Neural crest cell (in vitro differentiated cells): ENCODE measurements around the gene BDH2. TPM values are rescaled to one million over a fixed set of nuclear protein-coding genes. Genes with fewer than 3 reads are reported as not detected.

Experiments used
- DNase-seq: peaks from one replicate; pipeline ENCODE4 v3.0.0; 2021; ENCODE audit warnings: low read depth, mixed read lengths, low spot score
- H3K27ac Mint-ChIP-seq: one replicate; pipeline ENCODE4 v1.8.0; 2021; ENCODE audit warnings: mild to moderate bottlenecking, mixed read lengths; ENCODE audit not compliant: unreplicated experiment
- H3K27me3 Mint-ChIP-seq: 2 replicates; pipeline ENCODE4 v1.8.0; 2021; ENCODE audit warnings: low read depth, mild to moderate bottlenecking, mixed read lengths
- H3K36me3 Mint-ChIP-seq: 2 replicates; pipeline ENCODE4 v1.8.0; 2021; ENCODE audit warnings: low read depth, mild to moderate bottlenecking, mixed read lengths
- H3K4me1 Mint-ChIP-seq: 2 replicates; pipeline ENCODE4 v1.8.0; 2021; ENCODE audit warnings: mixed read lengths
- H3K4me3 Mint-ChIP-seq: one replicate; pipeline ENCODE4 v1.8.0; 2021; ENCODE audit warnings: mild to moderate bottlenecking, mixed read lengths
- H3K9me3 Mint-ChIP-seq: 2 replicates; pipeline ENCODE4 v1.8.0; 2021; ENCODE audit warnings: mixed read lengths
- CTCF ChIP-seq: fragments of 200-600 bp; sonication (generic); conservative IDR thresholded peaks from 2 replicates; pipeline ENCODE4 v1.5.0; 2021; ENCODE audit warnings: antibody characterized with exemption, mild to moderate bottlenecking
- total RNA-seq: library from RNA; stranded (reverse); gene quantifications from 2 replicates; pipeline ENCODE4 v1.2.1, GENCODE V29; 2021

The BDH2 gene
- total RNA-seq, 1 donor from 2014 or later: 70.7 TPM

DNA sequence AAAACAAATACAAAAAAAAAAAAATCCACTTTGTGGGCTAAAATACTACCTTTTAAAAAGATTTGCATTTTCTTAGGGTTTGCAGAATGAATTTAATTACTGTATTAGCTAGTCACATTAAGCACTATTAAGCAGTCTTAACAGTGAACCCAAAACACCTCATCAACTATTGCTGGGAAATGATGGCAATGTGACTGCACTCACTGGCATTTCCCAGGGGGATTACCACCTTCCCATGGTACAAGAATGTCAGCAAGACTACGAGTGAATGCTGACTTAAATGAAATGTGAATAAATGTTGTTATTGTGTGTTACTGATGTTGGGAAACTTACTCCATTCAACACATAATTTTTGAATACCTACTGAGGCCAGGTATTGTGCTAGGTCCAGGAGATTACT, 13.1 kb downstream of the BDH2 start:
- H3K27me3 Mint-ChIP-seq: no peaks in the 10 kb centered on the region
- H3K4me1 Mint-ChIP-seq: no peaks in the 10 kb centered on the region
- H3K36me3 Mint-ChIP-seq: peaks cover 17% of the 10 kb centered on the region
- H3K27ac Mint-ChIP-seq: no peak overlapping the region
- no peak overlapping the region for H3K4me3 Mint-ChIP-seq
- no peaks in the 10 kb centered on the region for H3K9me3 Mint-ChIP-seq
- DNase-seq: no peak
- TF ChIP-seq CTCF: no peak

DNA sequence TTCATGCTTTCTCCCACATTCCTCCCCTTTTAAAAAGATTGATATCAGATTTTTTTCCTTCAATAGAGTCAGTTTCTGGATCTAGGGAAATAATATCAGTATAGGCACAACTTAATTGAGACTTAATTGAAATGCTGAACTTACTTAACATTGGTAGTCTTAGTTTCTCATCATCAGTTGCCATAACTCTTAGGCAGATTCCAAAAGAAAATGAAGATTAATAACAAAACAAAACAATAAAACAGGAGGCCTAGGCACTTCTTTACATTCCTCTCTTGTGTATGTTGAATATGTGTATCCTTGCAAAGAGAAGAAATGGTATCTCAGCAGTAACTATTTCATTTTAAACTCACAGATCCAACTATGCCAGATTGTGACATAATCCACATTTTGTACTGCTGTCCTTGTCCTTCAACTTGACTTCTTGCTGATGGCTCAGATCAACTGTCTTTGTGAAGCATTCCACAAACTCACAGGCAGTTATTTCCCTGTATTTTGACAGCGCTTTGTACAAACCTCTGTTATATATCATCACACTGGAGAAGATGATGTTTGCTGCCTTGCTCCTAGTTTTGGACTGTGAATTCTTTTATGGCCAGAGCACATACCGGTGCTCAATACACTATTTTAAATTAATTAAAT, 14.0 kb downstream of the BDH2 start:
- Mint-ChIP-seq H3K9me3 (no peaks in the 10 kb centered on the region), H3K4me1 (no peaks in the 10 kb centered on the region), H3K27me3 (no peaks in the 10 kb centered on the region), H3K36me3 (peaks cover 17% of the 10 kb centered on the region), H3K4me3 (no peak overlapping the region), H3K27ac (no peak overlapping the region)
- no peak for TF ChIP-seq CTCF
- DNase-seq: no peak

- no peak overlapping the region for H3K27ac Mint-ChIP-seq
- peaks cover 19% of the 10 kb centered on the region for H3K4me1 Mint-ChIP-seq
- H3K9me3 Mint-ChIP-seq: no peaks in the 10 kb centered on the region
- peaks cover 6% of the 10 kb centered on the region for H3K36me3 Mint-ChIP-seq
- H3K27me3 Mint-ChIP-seq: no peaks in the 10 kb centered on the region
- H3K4me3 Mint-ChIP-seq: no peak overlapping the region
- DNase-seq: no peak
- TF ChIP-seq CTCF: no peak
Measured at GRCh38 chr4:103079621-103080020, 20.0 kb downstream of the BDH2 start.

GRCh38 chr4:103076747-103077347, 22.8 kb downstream of the BDH2 start, which contains the start of gene SLC9B2:
Gene SLC9B2, minus strand, starts transcription at chr4:103076761. Its CDS starts 9,211 bp downstream, at chr4:103067550.
- no peak for TF ChIP-seq CTCF
- Mint-ChIP-seq H3K27ac (peak within 1 kb of the TSS; percentile 98), H3K4me3 (peak within 1 kb of the TSS; percentile 97), H3K36me3 (peaks cover 12% of the 10 kb centered on the region), H3K9me3 (no peaks in the 10 kb centered on the region), H3K4me1 (peaks cover 28% of the 10 kb centered on the region), H3K27me3 (no peaks in the 10 kb centered on the region)
- no peak for DNase-seq

DNA sequence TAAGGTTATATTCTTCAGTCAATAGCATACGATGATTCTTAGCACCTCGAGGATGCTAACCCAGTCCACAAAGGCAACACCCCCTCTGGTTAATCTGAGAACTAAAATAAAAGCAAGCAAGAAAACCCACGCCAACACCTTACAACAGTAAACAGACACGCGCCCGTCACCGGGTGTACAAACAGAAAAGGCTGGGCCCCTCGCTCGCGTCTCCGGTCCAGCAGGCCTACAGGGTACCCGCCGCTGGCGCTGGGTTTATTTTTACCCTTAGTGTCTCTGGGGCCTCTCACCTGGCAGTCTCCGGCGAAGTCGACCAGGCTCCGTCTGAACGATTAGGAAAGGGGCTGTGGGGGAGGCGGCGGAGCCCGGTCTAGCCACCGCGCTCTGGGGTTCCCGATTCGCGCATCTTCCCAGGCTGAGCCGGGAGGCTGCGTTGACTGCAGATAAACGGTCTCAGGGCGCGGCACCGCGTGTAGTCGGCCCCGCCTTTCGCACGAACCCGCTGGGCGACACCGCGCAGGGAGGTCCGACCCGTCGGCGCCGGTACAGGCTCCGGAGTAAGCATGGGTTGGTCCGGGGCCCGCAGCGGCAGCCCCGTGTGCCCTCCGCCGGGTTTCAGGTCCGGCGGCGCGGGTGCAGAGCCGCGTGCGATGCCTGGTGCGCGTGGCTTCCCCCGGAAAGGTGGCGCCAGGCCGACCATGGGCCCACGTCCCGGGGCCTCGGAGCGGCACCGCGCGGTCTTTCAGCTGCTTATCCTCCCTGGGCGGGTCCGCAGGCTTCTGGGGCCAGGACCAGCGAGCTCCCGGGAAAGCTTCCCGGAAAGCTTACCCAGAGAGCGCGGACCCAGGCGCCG, 23.5 kb downstream of the BDH2 start:
- peak; percentile 26 for TF ChIP-seq CTCF
- peak overlapping the region; percentile 98 for H3K27ac Mint-ChIP-seq
- H3K4me1 Mint-ChIP-seq: peaks cover 28% of the 10 kb centered on the region
- peaks cover 10% of the 10 kb centered on the region for H3K36me3 Mint-ChIP-seq
- peak overlapping the region; percentile 97 for H3K4me3 Mint-ChIP-seq
- H3K27me3 Mint-ChIP-seq: no peaks in the 10 kb centered on the region
- no peaks in the 10 kb centered on the region for H3K9me3 Mint-ChIP-seq
- peak; percentile 43 for DNase-seq
